Kidney glomerular epithelial cell (primary cell): ENCODE measurements around the gene ARAP1.

Source experiments
- DNase-seq: peaks from one replicate; lab custom pipeline; 2025; lab: John Stamatoyannopoulos, UW

Gene ARAP1

DNA sequence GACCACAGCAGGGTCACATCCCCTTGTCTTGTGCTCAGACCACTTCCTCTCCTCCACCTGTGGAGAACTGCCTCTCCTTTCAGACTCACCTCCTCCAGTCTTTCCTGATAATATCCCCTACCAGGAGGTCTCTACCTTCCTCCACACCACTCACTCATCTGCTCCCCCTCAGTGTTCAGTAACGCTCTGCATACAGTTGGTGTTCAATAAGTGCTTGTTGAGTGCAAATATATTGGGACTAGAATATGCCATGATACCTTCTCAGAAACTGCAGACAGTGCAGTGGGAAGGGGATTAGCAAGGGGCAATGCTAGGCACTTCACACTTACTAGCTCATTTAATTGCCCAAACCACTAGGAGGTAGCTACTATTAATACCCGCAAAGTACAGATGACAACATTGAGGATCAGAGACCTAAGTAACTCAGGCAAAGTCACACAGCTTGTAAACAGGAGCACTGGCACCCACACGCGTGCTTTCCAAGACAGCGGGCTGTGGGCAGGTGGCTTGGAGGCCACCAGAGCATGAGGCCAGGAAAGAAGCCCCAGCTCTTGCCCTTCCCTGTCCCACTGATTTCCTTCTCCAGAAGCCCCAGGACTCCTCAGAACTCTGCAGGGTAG is 69.9 kb downstream of the ARAP1 start:
- no peak for DNase-seq

GRCh38 chr11:72681226-72682153 is 70.7 kb downstream of the ARAP1 start:
- no peak for DNase-seq

DNA sequence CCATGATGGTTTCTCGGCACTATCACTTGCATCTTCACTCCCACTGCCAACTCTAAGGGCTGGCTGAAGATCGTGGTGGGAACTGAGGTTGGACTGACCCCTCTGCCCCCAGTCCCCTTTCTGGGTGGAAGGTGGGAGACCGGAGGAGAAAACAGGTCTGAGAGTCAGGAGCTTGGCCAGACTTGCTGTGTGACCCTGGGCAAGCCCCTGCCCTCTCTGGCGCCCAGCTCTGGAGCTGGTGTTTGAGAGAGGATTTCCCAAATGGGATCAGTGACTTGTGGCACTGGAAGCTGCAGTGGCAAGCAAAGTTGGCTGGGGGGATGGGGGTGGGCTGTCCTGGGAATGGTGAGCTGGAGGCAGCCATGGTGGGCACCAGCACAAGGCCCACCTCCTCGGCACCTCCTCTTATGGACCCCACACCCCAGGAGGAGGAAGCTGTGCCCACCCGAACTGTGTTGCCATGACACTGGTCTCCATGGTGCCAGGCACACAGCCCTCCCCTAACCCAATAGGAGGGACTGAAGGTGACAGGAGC is 71.5 kb downstream of the ARAP1 start:
- no peak for DNase-seq

- no peak for DNase-seq
Measured at GRCh38 chr11:72679869-72680268, 72.3 kb downstream of the ARAP1 start.

- no peak for DNase-seq
Measured at GRCh38 chr11:72678524-72678923, 73.7 kb downstream of the ARAP1 start.

- DNase-seq, result no peak
Measured at GRCh38 chr11:72676861-72677341, 75.3 kb downstream of the ARAP1 start.

- DNase-seq, result no peak
Measured at GRCh38 chr11:72675221-72675620, 77.0 kb downstream of the ARAP1 start.

DNA sequence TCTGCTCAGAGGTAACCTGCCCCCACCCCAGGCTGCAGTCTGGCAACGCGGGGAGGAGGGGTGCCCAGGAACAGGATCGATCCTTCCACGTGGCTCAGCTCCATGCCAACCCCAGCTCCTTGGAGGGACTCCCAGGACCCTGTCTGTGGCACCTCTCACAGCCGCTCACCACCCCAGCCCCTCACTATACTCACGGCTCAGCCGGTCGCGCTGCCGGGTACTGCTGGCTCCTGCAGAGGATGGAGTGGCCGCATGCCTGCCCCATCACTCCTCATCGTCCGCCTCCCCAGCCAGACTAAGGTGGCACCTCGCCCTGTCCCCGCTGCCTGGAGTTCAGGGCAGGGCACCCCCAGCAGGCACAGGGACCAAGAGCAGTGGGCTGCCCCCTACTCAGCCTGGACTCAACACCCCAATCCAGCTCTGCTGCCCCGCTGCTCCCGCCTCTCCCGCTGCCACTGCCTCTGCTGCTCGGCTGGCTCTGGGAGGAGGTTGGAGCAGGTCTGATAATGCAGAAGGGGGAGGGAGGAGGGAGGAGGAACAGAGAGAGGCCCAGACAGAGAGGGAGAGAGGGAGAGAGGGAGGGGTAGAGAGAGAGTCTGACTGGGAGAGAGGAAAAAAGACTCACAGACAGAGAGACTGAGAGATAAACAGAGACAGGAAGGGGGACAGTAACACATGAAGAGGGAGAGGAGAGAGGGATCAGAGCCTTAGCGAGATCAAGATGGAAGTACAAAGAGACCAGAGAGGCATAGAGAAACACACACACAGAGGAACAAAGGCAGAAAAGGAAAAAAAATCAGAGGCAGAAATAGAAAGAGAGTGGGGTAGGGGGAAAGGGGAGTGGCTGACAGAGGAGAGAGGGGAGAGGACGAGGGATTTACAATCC is 78.0 kb downstream of the ARAP1 start, which contains the start of gene PDE2A:
TSS of gene PDE2A (minus strand) at position 480 of the 886 bp plus-strand sequence. CDS start at position 265, 215 bp downstream.
- DNase-seq, result no peak

- no peak for DNase-seq
Measured at GRCh38 chr11:72673284-72673942, 78.8 kb downstream of the ARAP1 start.

DNA sequence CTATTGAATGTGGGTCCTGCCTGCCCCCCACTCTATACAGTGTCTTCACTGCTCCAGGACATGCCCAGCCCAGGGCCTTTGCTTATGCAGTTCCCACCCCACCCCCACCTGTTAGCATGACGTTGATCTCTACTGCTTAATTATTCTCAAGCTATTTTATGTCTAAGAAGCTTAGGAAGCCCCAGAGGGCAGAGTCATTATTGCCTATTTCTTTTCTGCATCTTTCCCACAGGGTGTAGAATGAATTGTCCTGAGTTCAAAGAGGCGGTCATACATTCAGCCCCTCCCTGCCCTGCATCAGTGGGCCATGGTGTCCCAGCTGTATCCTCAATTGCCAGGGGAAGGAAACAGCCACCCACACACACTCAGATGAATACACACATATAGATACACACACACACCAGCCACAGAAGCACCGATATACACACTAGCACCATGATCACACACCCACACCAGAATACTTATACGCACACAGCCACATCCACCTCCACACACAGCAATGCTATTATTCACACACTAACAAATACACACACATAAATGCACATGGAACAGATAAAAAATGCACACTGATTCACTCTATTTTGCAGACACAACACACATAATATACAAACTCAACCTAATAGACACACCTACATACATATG is 79.5 kb downstream of the ARAP1 start:
- no peak for DNase-seq

- DNase-seq, result no peak
Measured at GRCh38 chr11:72671152-72672099, 80.8 kb downstream of the ARAP1 start.

GRCh38 chr11:72670041-72670440 is 82.2 kb downstream of the ARAP1 start:
- DNase-seq, result no peak

DNA sequence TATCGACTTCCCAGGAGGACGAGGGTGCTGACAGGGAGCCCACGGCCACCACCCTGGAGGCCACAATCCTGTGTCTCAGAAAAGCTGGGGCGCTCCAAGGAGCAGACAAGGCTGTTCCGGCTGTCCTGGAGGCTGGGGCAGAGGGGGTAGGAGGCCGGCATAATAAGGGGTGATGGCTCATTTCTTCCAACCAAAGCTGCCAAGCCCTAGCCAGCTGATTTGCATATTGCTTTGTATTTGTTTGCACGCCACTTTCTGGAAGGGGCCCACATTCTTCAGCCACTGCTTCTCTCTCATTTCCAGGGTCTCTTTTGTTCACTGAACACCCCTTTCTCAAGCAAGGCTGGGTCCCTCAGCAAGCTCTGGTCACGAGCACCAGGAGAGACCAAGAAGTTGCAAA is 82.7 kb downstream of the ARAP1 start:
- DNase-seq, result no peak

DNA sequence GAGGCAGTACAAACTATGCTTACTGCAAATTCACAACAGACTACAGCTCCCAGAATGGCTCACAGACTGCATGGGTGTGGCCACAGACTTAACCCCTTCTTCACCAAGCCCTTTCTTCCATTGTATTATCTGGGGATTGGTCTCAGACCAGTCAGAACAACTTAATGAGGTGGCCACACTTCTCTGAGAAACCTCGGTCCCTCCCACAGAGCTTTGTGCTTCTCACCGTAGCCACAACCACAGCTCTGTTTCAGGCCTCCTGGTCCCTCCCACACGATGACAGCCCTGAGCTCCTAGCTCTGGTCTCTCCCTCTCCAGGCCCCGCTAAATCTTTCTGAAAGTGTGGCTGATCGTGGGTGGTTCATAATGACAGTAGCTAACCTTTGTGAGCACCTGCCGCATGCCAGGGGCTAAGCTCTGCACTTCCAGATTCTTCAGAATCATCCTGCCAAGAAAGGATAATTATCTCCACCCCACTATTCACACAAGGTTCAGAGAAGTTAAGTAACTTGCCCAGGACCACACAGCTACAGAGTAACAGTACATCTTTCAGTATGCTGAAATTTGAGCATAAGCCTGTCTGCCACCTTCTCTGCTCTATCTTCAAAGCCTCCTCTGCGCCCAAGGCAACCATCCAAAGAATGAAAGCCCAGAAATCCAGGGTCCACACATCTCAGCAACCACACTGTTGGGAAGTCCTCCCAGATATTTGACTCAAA is 83.4 kb downstream of the ARAP1 start:
- no peak for DNase-seq

- DNase-seq, result no peak
Measured at GRCh38 chr11:72665911-72666472, 86.2 kb downstream of the ARAP1 start.

GRCh38 chr11:72662036-72662435 is 90.2 kb downstream of the ARAP1 start:
- no peak for DNase-seq

DNA sequence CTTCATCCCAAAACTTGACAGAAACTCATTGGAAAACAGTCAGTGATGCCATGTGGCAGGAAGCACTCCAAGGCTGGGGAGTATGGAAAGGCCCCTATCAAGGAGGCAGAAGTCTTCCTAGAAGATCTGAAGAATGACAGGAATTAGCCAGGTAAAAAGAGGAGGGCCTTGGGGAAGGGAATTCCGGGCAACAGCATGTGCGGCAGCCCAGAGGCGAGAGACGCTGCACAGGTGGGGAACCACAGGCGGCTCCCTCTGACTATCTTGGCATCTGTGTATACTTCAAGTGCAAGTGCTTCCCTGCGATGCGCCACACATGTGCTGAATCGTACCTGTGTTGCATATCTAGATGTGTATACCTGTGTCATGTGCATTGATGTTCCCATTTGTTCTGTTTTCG is 90.7 kb downstream of the ARAP1 start:
- DNase-seq, result no peak

DNA sequence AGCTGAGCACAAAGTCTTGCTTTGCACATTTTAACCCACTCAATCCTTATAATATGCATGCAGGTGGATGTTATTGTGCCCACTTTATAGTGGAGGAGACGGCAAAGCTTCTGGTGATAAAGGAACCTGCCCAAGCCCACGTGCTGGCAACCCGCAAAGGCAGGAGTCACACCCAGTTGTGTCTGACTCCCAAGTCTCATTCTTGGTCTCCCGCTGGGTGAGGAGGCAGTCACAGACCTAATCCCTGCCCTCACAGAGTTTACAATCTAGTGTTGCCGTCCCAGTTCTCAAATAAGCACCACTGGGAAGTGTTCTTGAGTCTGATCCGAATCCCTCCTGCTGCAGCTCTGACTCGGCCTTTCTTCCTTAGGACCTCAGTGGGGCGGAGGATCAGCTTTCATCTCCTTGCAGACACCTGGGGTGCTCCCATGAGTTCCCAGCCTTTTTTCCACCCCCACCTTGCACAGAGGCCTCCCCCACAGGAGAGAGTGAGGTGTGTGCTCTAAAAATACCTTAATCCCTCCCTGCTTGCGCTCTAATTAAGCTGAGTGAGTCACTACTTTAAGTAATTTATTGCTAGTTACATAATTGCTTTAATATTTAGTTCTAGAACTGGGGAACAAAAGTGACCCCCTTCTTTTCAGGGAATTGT is 93.1 kb downstream of the ARAP1 start:
- no peak for DNase-seq
